Measurements from ENCODE around the gene HPSE2.

- TF ChIP-seq CTCF (IDR thresholded peaks at IDR 0.05), result no peak
- TF ChIP-seq POLR2A (IDR thresholded peaks at IDR 0.05), result no peak
Measured at GRCh38 chr10:98694883-98695282, 540.8 kb downstream of the HPSE2 start.

All from vagina (tissue), 2 donors.